ENCODE results near the gene PSKH1. TPM values are rescaled to one million over a fixed set of nuclear protein-coding genes. Genes with fewer than 3 reads are reported as not detected.

Gene PSKH1
- total and polyA plus RNA-seq, 2 experiments from 2014 or later, result 29.2 to 44.6 TPM

GRCh38 chr16:67928561-67929364 is 35.7 kb downstream of the PSKH1 start:
- H3K27me3 ChIP-seq, result no peaks in the 10 kb centered on the region
- no peaks in the 10 kb centered on the region for H3K9me3 ChIP-seq (ENCODE audit: low read depth)
- no peaks in the 10 kb centered on the region for H3K4me1 ChIP-seq (ENCODE audit: insufficient read depth)
- no peaks in the 10 kb centered on the region for H3K79me2 ChIP-seq
- no peaks in the 10 kb centered on the region for H3K36me3 ChIP-seq (replicated peaks; ENCODE audit: insufficient read depth, low read depth)
- peaks cover 6% of the 10 kb centered on the region for H4K20me1 ChIP-seq (ENCODE audit: insufficient read depth, poor library complexity, severe bottlenecking)
- H3K27ac ChIP-seq, result no peak overlapping the region
- H3K4me2 ChIP-seq, result no peak overlapping the region
- no peaks in the 10 kb centered on the region for H3K9me2 ChIP-seq (replicated peaks; ENCODE audit: insufficient read depth)
- H3K4me3 ChIP-seq, result no peak overlapping the region
- peak; percentile 80 for DNase-seq (ENCODE audit: low spot score)
- TF ChIP-seq EZH2 (IDR thresholded peaks at IDR 0.05; ENCODE audit: borderline replicate concordance) (no peak), EZH2phosphoT487 (IDR thresholded peaks at IDR 0.05; ENCODE audit: low read depth, severe bottlenecking, unreplicated experiment) (no peak), CTCF (IDR thresholded peaks at IDR 0.05; ENCODE audit: poor library complexity) (peak; percentile 78)
- no peak overlapping the region for H2AFZ ChIP-seq
- 55% methylated on average over 14 of the region's 16 CpGs for WGBS (ENCODE audit: low lambda C conversion rate, missing lambda C conversion rate)

- H3K27me3 ChIP-seq, result no peaks in the 10 kb centered on the region
- no peaks in the 10 kb centered on the region for H3K36me3 ChIP-seq (replicated peaks; ENCODE audit: insufficient read depth, low read depth)
- WGBS (ENCODE audit: low lambda C conversion rate, missing lambda C conversion rate), result 96% methylated on average over 14 of the region's 14 CpGs
- no peaks in the 10 kb centered on the region for H3K4me1 ChIP-seq (ENCODE audit: insufficient read depth)
- no peak overlapping the region for H3K27ac ChIP-seq
- no peaks in the 10 kb centered on the region for H3K79me2 ChIP-seq
- H4K20me1 ChIP-seq (ENCODE audit: insufficient read depth, poor library complexity, severe bottlenecking), result peaks cover 6% of the 10 kb centered on the region
- no peaks in the 10 kb centered on the region for H3K9me2 ChIP-seq (replicated peaks; ENCODE audit: insufficient read depth)
- no peak overlapping the region for H3K4me3 ChIP-seq
- no peaks in the 10 kb centered on the region for H3K9me3 ChIP-seq (ENCODE audit: low read depth)
- TF ChIP-seq EZH2 (IDR thresholded peaks at IDR 0.05; ENCODE audit: borderline replicate concordance), result no peak
- no peak for TF ChIP-seq EZH2phosphoT487 (IDR thresholded peaks at IDR 0.05; ENCODE audit: low read depth, severe bottlenecking, unreplicated experiment)
- no peak for TF ChIP-seq CTCF (IDR thresholded peaks at IDR 0.05; ENCODE audit: poor library complexity)
- no peak overlapping the region for H3K4me2 ChIP-seq
- no peak overlapping the region for H2AFZ ChIP-seq
- DNase-seq (ENCODE audit: low spot score), result no peak
Measured at GRCh38 chr16:67930191-67930590, 37.1 kb downstream of the PSKH1 start.

- H3K36me3 ChIP-seq (replicated peaks; ENCODE audit: insufficient read depth, low read depth), result no peaks in the 10 kb centered on the region
- H3K27ac ChIP-seq, result no peak overlapping the region
- no peaks in the 10 kb centered on the region for H3K79me2 ChIP-seq
- no peaks in the 10 kb centered on the region for H3K9me3 ChIP-seq (ENCODE audit: low read depth)
- no peaks in the 10 kb centered on the region for H3K9me2 ChIP-seq (replicated peaks; ENCODE audit: insufficient read depth)
- no peak for TF ChIP-seq EZH2phosphoT487 (IDR thresholded peaks at IDR 0.05; ENCODE audit: low read depth, severe bottlenecking, unreplicated experiment)
- no peak for TF ChIP-seq EZH2 (IDR thresholded peaks at IDR 0.05; ENCODE audit: borderline replicate concordance)
- TF ChIP-seq CTCF (IDR thresholded peaks at IDR 0.05; ENCODE audit: poor library complexity), result no peak
- H3K27me3 ChIP-seq, result no peaks in the 10 kb centered on the region
- WGBS (ENCODE audit: low lambda C conversion rate, missing lambda C conversion rate), result 96% methylated on average over 17 of the region's 17 CpGs
- H3K4me3 ChIP-seq, result no peak overlapping the region
- peaks cover under 1% of the 10 kb centered on the region for H4K20me1 ChIP-seq (ENCODE audit: insufficient read depth, poor library complexity, severe bottlenecking)
- no peak for DNase-seq (ENCODE audit: low spot score)
- no peaks in the 10 kb centered on the region for H3K4me1 ChIP-seq (ENCODE audit: insufficient read depth)
- H3K4me2 ChIP-seq, result no peak overlapping the region
- no peak overlapping the region for H2AFZ ChIP-seq
Measured at GRCh38 chr16:67930678-67931211, 37.7 kb downstream of the PSKH1 start.
